ENCODE results near the gene BDH1. TPM values are rescaled to one million over a fixed set of nuclear protein-coding genes. Genes with fewer than 3 reads are reported as not detected.
"Not testable (repeated sequence)": the region's sequence is repeated elsewhere in the genome, so short reads cannot be mapped to it uniquely, and the experiment has no call there.

Gene BDH1
- total and polyA plus RNA-seq, 7 donors: 2.3 to 138 (median 16.8) TPM

- 62 to 66% methylated on average over 6 of the region's 6 CpGs for WGBS, 2 donors
Measured at GRCh38 chr3:197567904-197568681, 12.3 kb upstream of the BDH1 start.

GRCh38 chr3:197566155-197566554, 10.4 kb upstream of the BDH1 start:
- intact Hi-C loops (cut with DNase I); DNase-seq: not testable (repeated sequence)

More at GRCh38 chr3:197567904-197568681, 12.3 kb upstream of the BDH1 start:
- Histone ChIP-seq H3K9me3 (no peaks in the 10 kb centered on the region), H3K4me3 (no peak overlapping the region), H3K4me1 (no peaks in the 10 kb centered on the region), H3K27ac (no peak overlapping the region), H3K36me3 (no peaks in the 10 kb centered on the region), H3K27me3 (peaks cover 0 to 29% (median 5%) of the 10 kb centered on the region in 3 donors)
- intact Hi-C loops (cut with DNase I): no loop called here
- TF ChIP-seq POLR2AphosphoS5 (IDR thresholded peaks at IDR 0.05): no peak
- TF ChIP-seq POLR2A (IDR thresholded peaks at IDR 0.05): no peak
- TF ChIP-seq CTCF (IDR thresholded peaks at IDR 0.05): no peak
- no peak for TF ChIP-seq EP300 (IDR thresholded peaks at IDR 0.05)
- no peak for DNase-seq

GRCh38 chr3:197564097-197564843, 8.5 kb upstream of the BDH1 start:
- TF ChIP-seq POLR2A (IDR thresholded peaks at IDR 0.05) (no peak), EP300 (IDR thresholded peaks at IDR 0.05) (no peak), CTCF (IDR thresholded peaks at IDR 0.05) (no peak), POLR2AphosphoS5 (IDR thresholded peaks at IDR 0.05) (no peak)
- 84 to 86% methylated on average over 1 of the region's 1 CpG for WGBS, 2 donors

More at GRCh38 chr3:197566155-197566554, 10.4 kb upstream of the BDH1 start:
- H3K36me3 ChIP-seq, H3K4me3 ChIP-seq, H3K27ac ChIP-seq, H3K9me3 ChIP-seq, H3K4me1 ChIP-seq: not testable (repeated sequence)
- peaks cover 0 to 35% (median 5%) of the 10 kb centered on the region in 3 donors for H3K27me3 ChIP-seq

GRCh38 chr3:197562398-197563251, 6.9 kb upstream of the BDH1 start:
- no peaks in the 10 kb centered on the region for H3K9me3 ChIP-seq
- intact Hi-C loops (cut with DNase I): no loop called here
- H3K4me1 ChIP-seq: no peaks in the 10 kb centered on the region
- WGBS, 2 donors: 79 to 81% methylated on average over 6 of the region's 6 CpGs
- H3K27me3 ChIP-seq: peaks cover 0 to 27% (median under 1%) of the 10 kb centered on the region in 3 donors
- no peak overlapping the region for H3K27ac ChIP-seq
- DNase-seq: no peak
- H3K36me3 ChIP-seq: no peaks in the 10 kb centered on the region
- TF ChIP-seq POLR2A (IDR thresholded peaks at IDR 0.05): no peak
- no peak for TF ChIP-seq POLR2AphosphoS5 (IDR thresholded peaks at IDR 0.05)
- no peak for TF ChIP-seq CTCF (IDR thresholded peaks at IDR 0.05)
- H3K4me3 ChIP-seq: no peak overlapping the region

More at GRCh38 chr3:197564097-197564843, 8.5 kb upstream of the BDH1 start:
- no peak overlapping the region for H3K27ac ChIP-seq
- intact Hi-C loops (cut with DNase I): no loop called here
- H3K36me3 ChIP-seq: no peaks in the 10 kb centered on the region
- no peaks in the 10 kb centered on the region for H3K9me3 ChIP-seq
- DNase-seq: no peak
- no peak overlapping the region for H3K4me3 ChIP-seq
- H3K4me1 ChIP-seq: no peaks in the 10 kb centered on the region
- peaks cover 0 to 25% (median 5%) of the 10 kb centered on the region in 3 donors for H3K27me3 ChIP-seq
